A549 (cell line): ENCODE data around the gene LCN6. TPM values are rescaled to one million over a fixed set of nuclear protein-coding genes. Genes with fewer than 3 reads are reported as not detected.

ENCODE experiments used
- ATAC-seq, 2 experiments: fragments of 200-7000 bp in 1 of 2; fragments of >200 bp in 1 of 2; cut with Nextera tagmentation in 1 of 2; cut with Tn5 transposase in 1 of 2; 3 replicates each; pipeline versions ENCODE4 v1.8.0 to v1.9.1; 2018 to 2020; ENCODE audit warnings: mild to moderate bottlenecking in 1 of 2, moderate library complexity in 1 of 2
- CTCF ChIA-PET: fragments of 300-600 bp; sonication (Branson Sonifier 250); formaldehyde crosslinking; extraction: SDS; loops from one replicate; lab custom pipeline; 2021; ENCODE audit warnings: antibody characterized with exemption, inconsistent platforms; lab: Yijun Ruan, JAX
- POLR2A ChIA-PET: fragments of 350-600 bp; formaldehyde crosslinking; extraction: SDS; loops from one replicate; lab custom pipeline; 2021; ENCODE audit warnings: antibody characterized with exemption, inconsistent platforms; lab: Yijun Ruan, JAX
- DNase-seq, 2 experiments: peaks; one replicate each; pipeline versions ENCODE4 v3.0.0 to v3.0.0-alpha.2; 2011 to 2016; ENCODE audit warnings: low read depth in 1 of 2, low spot score in 1 of 2
- FAIRE-seq: peaks from 2 replicates; lab custom pipeline; 2011; peaks lifted over from hg19 to GRCh38; lab: Jason Lieb, UNC
- H3K27ac ChIP-seq, 2 experiments: fragments of >200 bp; sonication (Bioruptor Twin); formaldehyde crosslinking; 3 replicates each; pipeline ENCODE4 v1.5.1; 2016 to 2017
- H3K4me1 ChIP-seq: fragments of >200 bp; sonication (Bioruptor Twin); formaldehyde crosslinking; 3 replicates; pipeline ENCODE4 v1.6.1; 2016
- H3K4me2 ChIP-seq: fragments of >200 bp; sonication (Bioruptor Twin); formaldehyde crosslinking; 3 replicates; pipeline ENCODE4 v1.6.1; 2016
- H3K4me3 ChIP-seq: fragments of >200 bp; sonication (Bioruptor Twin); formaldehyde crosslinking; 3 replicates; pipeline ENCODE4 v1.5.1; 2016
- H3K9me3 ChIP-seq: fragments of >200 bp; sonication (Bioruptor Twin); formaldehyde crosslinking; 3 replicates; pipeline ENCODE4 v1.6.1; 2016
- CBX8 ChIP-seq: fragments of 200-600 bp; sonication (generic); IDR thresholded peaks from 2 replicates; pipeline ENCODE4 v1.6.1; 2016
- EHMT2 ChIP-seq: fragments of 200-600 bp; sonication (generic); IDR thresholded peaks from 2 replicates; pipeline ENCODE4 v1.6.1; 2016; ENCODE audit warnings: antibody characterized with exemption, low read depth, mild to moderate bottlenecking, moderate library complexity
- EP300 ChIP-seq, 2 experiments: fragments of >200 bp; sonication (Bioruptor Twin); formaldehyde crosslinking; IDR thresholded peaks; 2 replicates in 1 of 2; 3 replicates in 1 of 2; pipeline ENCODE4 v1.6.1; 2016 to 2017
- FOSL2 ChIP-seq, 2 experiments: fragments of 450-650 bp in 1 of 2; fragments of >200 bp in 1 of 2; sonication (Bioruptor Twin) in 1 of 2; formaldehyde crosslinking; IDR thresholded peaks; 2 replicates each; pipeline versions ENCODE4 v1.5.0 to v1.6.1; 2016 to 2020; ENCODE audit warnings: mild to moderate bottlenecking in 1 of 2, moderate library complexity in 1 of 2
- FOXS1 ChIP-seq: fragments of 250-450 bp; sonication (Bioruptor Pico); IDR thresholded peaks from 2 replicates; pipeline ENCODE4 v1.5.0; 2020; ENCODE audit warnings: mild to moderate bottlenecking, moderate library complexity
- GATA3 ChIP-seq: IDR thresholded peaks from 2 replicates; pipeline ENCODE4 v1.6.1; 2012; ENCODE audit warnings: borderline replicate concordance
- HDAC2 ChIP-seq: fragments of 200-600 bp; sonication (generic); IDR thresholded peaks from 2 replicates; pipeline ENCODE4 v1.6.1; 2016
- HOXB13 ChIP-seq: fragments of 250-450 bp; sonication (Bioruptor Pico); IDR thresholded peaks from 2 replicates; pipeline ENCODE4 v1.5.0; 2020; ENCODE audit warnings: low read depth, mild to moderate bottlenecking, moderate library complexity
- HOXB5 ChIP-seq: fragments of 250-450 bp; sonication (Bioruptor Pico); IDR thresholded peaks from 2 replicates; pipeline ENCODE4 v1.5.0; 2020; ENCODE audit warnings: mild to moderate bottlenecking, moderate library complexity
- JUN ChIP-seq, 2 experiments: fragments of >200 bp; sonication (Bioruptor Twin); formaldehyde crosslinking; IDR thresholded peaks; 2 replicates in 1 of 2; 3 replicates in 1 of 2; pipeline ENCODE4 v1.6.1; 2016 to 2017
- JUNB ChIP-seq: fragments of >200 bp; sonication (Bioruptor Twin); formaldehyde crosslinking; IDR thresholded peaks from 2 replicates; pipeline ENCODE4 v1.6.1; 2016
- MAFK ChIP-seq: fragments of 450-650 bp; IDR thresholded peaks from 2 replicates; pipeline ENCODE4 v1.6.1; 2014; ENCODE audit not compliant: partially characterized antibody
- MAX ChIP-seq: IDR thresholded peaks from 2 replicates; pipeline ENCODE4 v1.6.1; 2012
- MAZ ChIP-seq: fragments of 150-350 bp; IDR thresholded peaks from 2 replicates; pipeline ENCODE4 v1.6.1; 2014; ENCODE audit warnings: antibody characterized with exemption, low read depth, low read length, borderline replicate concordance
- RAD21 ChIP-seq, 2 experiments: fragments of >200 bp in 1 of 2; sonication (Bioruptor Twin) in 1 of 2; formaldehyde crosslinking in 1 of 2; IDR thresholded peaks in 1 of 2; conservative IDR thresholded peaks in 1 of 2; 2 replicates in 1 of 2; 3 replicates in 1 of 2; pipeline ENCODE4 v1.6.1; 2012 to 2018; ENCODE audit warnings: inconsistent platforms in 1 of 2
- SREBF2 ChIP-seq: fragments of 450-650 bp; IDR thresholded peaks from 2 replicates; pipeline ENCODE4 v1.6.1; 2014; ENCODE audit warnings: mild to moderate bottlenecking, moderate library complexity
- TFCP2L1 ChIP-seq: fragments of 250-450 bp; sonication (Bioruptor Pico); IDR thresholded peaks from 2 replicates; pipeline ENCODE4 v1.5.0; 2021; ENCODE audit warnings: mild to moderate bottlenecking
- ZFP36 ChIP-seq: fragments of 450-650 bp; IDR thresholded peaks from 2 replicates; pipeline ENCODE4 v1.6.1; 2014; ENCODE audit warnings: borderline replicate concordance; ENCODE audit not compliant: partially characterized antibody
- ZSCAN20 ChIP-seq: fragments of 250-450 bp; sonication (Bioruptor Pico); IDR thresholded peaks from 2 replicates; pipeline ENCODE4 v1.8.0; 2022; ENCODE audit warnings: mild to moderate bottlenecking, moderate library complexity
- WGBS: methylation state at CpG from one replicate; pipeline ENCODE4 v1.1.6; 2017; ENCODE audit errors: missing lambda C conversion rate; 5-methylcytosine and 5-hydroxymethylcytosine counted together
- polyA plus RNA-seq, 4 experiments: library from polyadenylated mRNA; depleted of rRNA in 3 of 4; stranded (reverse); fragments of >200 nt; fragmentation: RNase III in 1 of 4; extraction: RNeasy Plus Mini Kit Qiagen cat#74134 plus additional on column Dnase treatment in 1 of 4; gene quantifications; 2 replicates in 3 of 4; 3 replicates in 1 of 4; pipeline ENCODE4 v1.2.3, GENCODE V29; 2011 to 2017
- TF ChIP-seq, protein P1 (sequence below): IDR thresholded peaks from 2 replicates; pipeline ENCODE4 v1.6.1; 2012
- TF ChIP-seq, protein P2 (sequence below): fragments of 250-450 bp; sonication (Bioruptor Pico); IDR thresholded peaks from 2 replicates; pipeline ENCODE4 v1.5.0; 2020; ENCODE audit warnings: low read depth, mild to moderate bottlenecking, moderate library complexity
- TF ChIP-seq, protein P3 (sequence below): fragments of 150-350 bp; IDR thresholded peaks from 2 replicates; pipeline ENCODE4 v1.6.1; 2014; ENCODE audit warnings: low read depth, mild to moderate bottlenecking, low read length
- TF ChIP-seq, protein P4 (sequence below): fragments of >200 bp; sonication (Bioruptor Twin); formaldehyde crosslinking; IDR thresholded peaks from 3 replicates; pipeline ENCODE4 v1.5.1; 2016

LCN6 gene
- polyA plus RNA-seq, 2 of the 4 experiments (the other 2 are of a cell fraction) = not detected

- peaks cover 73% of the 10 kb centered on the region for H3K4me1 ChIP-seq
- no peak overlapping the region for H3K4me3 ChIP-seq
- peak overlapping the region; percentile 73 to 87 for H3K27ac ChIP-seq
- peak overlapping the region; percentile 86 for H3K4me2 ChIP-seq
- ATAC-seq = no peak
- POLR2A ChIA-PET = no interaction called here
- H3K9me3 ChIP-seq = no peaks in the 10 kb centered on the region
- CTCF ChIA-PET = interaction anchor here (0.9 to 8.5 kb wide), 14 partner anchors 11 to 211 kb away, joined by 3 to 113 read pairs (median 6); no protein-coding TSS in a partner anchor
- no peak for TF ChIP-seq MAZ
- TF ChIP-seq HOXB13 (CRISPR knock-in tag) = no peak
- TF ChIP-seq, protein P1, sequence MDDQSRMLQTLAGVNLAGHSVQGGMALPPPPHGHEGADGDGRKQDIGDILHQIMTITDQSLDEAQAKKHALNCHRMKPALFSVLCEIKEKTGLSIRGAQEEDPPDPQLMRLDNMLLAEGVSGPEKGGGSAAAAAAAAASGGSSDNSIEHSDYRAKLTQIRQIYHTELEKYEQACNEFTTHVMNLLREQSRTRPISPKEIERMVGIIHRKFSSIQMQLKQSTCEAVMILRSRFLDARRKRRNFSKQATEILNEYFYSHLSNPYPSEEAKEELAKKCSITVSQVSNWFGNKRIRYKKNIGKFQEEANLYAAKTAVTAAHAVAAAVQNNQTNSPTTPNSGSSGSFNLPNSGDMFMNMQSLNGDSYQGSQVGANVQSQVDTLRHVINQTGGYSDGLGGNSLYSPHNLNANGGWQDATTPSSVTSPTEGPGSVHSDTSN = no peak
- TF ChIP-seq, protein P2, sequence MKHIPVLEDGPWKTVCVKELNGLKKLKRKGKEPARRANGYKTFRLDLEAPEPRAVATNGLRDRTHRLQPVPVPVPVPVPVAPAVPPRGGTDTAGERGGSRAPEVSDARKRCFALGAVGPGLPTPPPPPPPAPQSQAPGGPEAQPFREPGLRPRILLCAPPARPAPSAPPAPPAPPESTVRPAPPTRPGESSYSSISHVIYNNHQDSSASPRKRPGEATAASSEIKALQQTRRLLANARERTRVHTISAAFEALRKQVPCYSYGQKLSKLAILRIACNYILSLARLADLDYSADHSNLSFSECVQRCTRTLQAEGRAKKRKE = no peak
- TF ChIP-seq, protein P3, sequence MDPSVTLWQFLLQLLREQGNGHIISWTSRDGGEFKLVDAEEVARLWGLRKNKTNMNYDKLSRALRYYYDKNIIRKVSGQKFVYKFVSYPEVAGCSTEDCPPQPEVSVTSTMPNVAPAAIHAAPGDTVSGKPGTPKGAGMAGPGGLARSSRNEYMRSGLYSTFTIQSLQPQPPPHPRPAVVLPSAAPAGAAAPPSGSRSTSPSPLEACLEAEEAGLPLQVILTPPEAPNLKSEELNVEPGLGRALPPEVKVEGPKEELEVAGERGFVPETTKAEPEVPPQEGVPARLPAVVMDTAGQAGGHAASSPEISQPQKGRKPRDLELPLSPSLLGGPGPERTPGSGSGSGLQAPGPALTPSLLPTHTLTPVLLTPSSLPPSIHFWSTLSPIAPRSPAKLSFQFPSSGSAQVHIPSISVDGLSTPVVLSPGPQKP = no peak
- TF ChIP-seq HDAC2 = no peak
- no peak for TF ChIP-seq JUNB
- no peak for TF ChIP-seq FOXS1
- no peak for TF ChIP-seq MAFK
- no peak for TF ChIP-seq CBX8
- TF ChIP-seq EHMT2 = no peak
- no peak for TF ChIP-seq RAD21 (conservative IDR thresholded peaks at IDR 0.05 in 1 of 2, IDR thresholded peaks at IDR 0.05 in 1 of 2)
- no peak for TF ChIP-seq ZFP36
- no peak for TF ChIP-seq FOSL2 (IDR thresholded peaks at IDR 0.05)
- no peak for TF ChIP-seq FOSL2 (CRISPR knock-in tag; IDR thresholded peaks at IDR 0.05)
- TF ChIP-seq EP300 (IDR thresholded peaks at IDR 0.05) = no peak
- TF ChIP-seq HOXB5 (CRISPR knock-in tag) = no peak
- TF ChIP-seq ZSCAN20 (CRISPR knock-in tag) = no peak
- TF ChIP-seq, all 56 proteins: peak for 0
- DNase-seq (no peak), FAIRE-seq (no peak)
- 75% methylated on average over 8 of the region's 23 CpGs for WGBS
Measured at GRCh38 chr9:136695955-136696354, 52.4 kb downstream of the LCN6 start.

DNA sequence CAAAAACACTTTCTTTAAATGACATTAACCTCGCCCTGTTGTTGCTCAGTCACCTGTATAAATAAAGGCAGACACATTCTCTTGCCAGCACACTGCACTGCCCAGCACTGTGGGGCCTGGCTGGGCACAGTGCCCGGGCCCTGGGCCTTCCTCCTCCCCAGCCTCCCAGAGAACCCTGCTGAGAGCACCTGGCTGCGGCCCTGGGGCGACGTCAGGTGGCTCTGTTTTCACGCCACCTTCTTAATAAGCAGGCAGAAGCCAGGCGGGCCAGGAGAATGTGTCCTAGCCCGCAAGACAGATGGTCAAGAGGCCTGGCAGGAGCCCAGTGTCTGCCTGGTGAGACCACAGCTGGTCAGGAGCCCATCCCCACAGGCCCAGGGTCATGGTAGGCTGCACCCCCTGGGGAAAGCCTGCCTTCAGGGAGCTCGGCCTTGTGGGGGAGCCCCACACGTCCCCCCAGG lies 52.9 kb downstream of the LCN6 start:
- DNase-seq = peak in 1 of 2 experiments; percentile 52

DNA sequence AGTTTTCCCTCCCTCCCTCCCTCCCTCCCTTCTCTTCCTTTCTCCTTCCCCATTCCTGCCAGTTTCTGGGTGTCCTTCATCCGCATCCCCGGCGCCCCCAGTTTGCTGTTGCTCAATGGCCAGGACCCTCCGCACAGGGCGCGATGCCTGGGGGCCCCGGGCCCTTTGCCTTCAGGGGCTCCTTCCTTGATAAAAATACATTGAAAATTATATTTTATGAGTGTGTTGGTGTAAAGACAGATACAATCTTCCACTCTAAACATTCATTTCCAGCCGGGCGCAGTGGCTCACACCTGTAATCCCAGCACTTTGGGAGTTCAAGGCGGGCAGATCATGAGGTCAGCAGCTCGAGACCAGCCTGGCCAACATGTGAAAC lies 53.5 kb downstream of the LCN6 start:
- no peak overlapping the region; the same call in 2 of the 3 replicates for H3K4me3 ChIP-seq
- ChIA-PET CTCF (interaction anchor here (0.7 to 8.5 kb wide), 21 partner anchors 8 to 210 kb away, joined by 3 to 113 read pairs (median 9); no protein-coding TSS in a partner anchor), POLR2A (no interaction called here)
- DNase-seq = no peak
- WGBS = 71% methylated on average over 11 of the region's 11 CpGs
- ATAC-seq = no peak
- peak overlapping the region; percentile 73 to 87 for H3K27ac ChIP-seq
- H3K9me3 ChIP-seq = no peaks in the 10 kb centered on the region
- FAIRE-seq = no peak
- H3K4me1 ChIP-seq = peaks cover 78% of the 10 kb centered on the region
- peak overlapping the region; percentile 86 for H3K4me2 ChIP-seq
- TF ChIP-seq, protein P4, sequence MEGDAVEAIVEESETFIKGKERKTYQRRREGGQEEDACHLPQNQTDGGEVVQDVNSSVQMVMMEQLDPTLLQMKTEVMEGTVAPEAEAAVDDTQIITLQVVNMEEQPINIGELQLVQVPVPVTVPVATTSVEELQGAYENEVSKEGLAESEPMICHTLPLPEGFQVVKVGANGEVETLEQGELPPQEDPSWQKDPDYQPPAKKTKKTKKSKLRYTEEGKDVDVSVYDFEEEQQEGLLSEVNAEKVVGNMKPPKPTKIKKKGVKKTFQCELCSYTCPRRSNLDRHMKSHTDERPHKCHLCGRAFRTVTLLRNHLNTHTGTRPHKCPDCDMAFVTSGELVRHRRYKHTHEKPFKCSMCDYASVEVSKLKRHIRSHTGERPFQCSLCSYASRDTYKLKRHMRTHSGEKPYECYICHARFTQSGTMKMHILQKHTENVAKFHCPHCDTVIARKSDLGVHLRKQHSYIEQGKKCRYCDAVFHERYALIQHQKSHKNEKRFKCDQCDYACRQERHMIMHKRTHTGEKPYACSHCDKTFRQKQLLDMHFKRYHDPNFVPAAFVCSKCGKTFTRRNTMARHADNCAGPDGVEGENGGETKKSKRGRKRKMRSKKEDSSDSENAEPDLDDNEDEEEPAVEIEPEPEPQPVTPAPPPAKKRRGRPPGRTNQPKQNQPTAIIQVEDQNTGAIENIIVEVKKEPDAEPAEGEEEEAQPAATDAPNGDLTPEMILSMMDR = no peak
- TF ChIP-seq JUN (IDR thresholded peaks at IDR 0.05) = no peak
- no peak for TF ChIP-seq SREBF2

More for the DNA sequence above, 52.9 kb downstream of the LCN6 start:
- ChIA-PET POLR2A (no interaction called here), CTCF (interaction anchor here (0.9 to 8.5 kb wide), 18 partner anchors 10 to 211 kb away, joined by 3 to 113 read pairs (median 6); no protein-coding TSS in a partner anchor)
- TF ChIP-seq MAX = peak; percentile 47; the same call in 1 of the 2 replicates
- TF ChIP-seq GATA3 = peak; percentile 18; the same call in 1 of the 2 replicates
- no peak for TF ChIP-seq TFCP2L1 (CRISPR knock-in tag)
- Histone ChIP-seq H3K27ac (peak overlapping the region; percentile 73 to 87), H3K4me1 (peaks cover 78% of the 10 kb centered on the region), H3K4me3 (no peak overlapping the region), H3K9me3 (no peaks in the 10 kb centered on the region), H3K4me2 (peak overlapping the region; percentile 86)
- WGBS = 11% methylated on average over 10 of the region's 10 CpGs
- FAIRE-seq (no peak), ATAC-seq (peak in 1 of 2 experiments; percentile 18; a peak in 3 of 6 replicates)
